Type B pancreatic cell (in vitro differentiated cells): ENCODE measurements around the gene HIGD1B. TPM values are rescaled to one million over a fixed set of nuclear protein-coding genes. Genes with fewer than 3 reads are reported as not detected.

ENCODE experiments used
- DNase-seq: peaks from one replicate; pipeline ENCODE4 v3.0.0; 2021; ENCODE audit warnings: mixed read lengths; ENCODE audit not compliant: unreplicated experiment; ENCODE audit errors: extremely low spot score
- H3K27ac Mint-ChIP-seq: 2 replicates; pipeline ENCODE4 v1.8.0; 2021; ENCODE audit warnings: mild to moderate bottlenecking, mixed read lengths
- H3K27me3 Mint-ChIP-seq: 2 replicates; pipeline ENCODE4 v1.8.0; 2021; ENCODE audit warnings: mixed read lengths
- H3K36me3 Mint-ChIP-seq: 2 replicates; pipeline ENCODE4 v1.8.0; 2021; ENCODE audit warnings: mixed read lengths
- H3K4me1 Mint-ChIP-seq: one replicate; pipeline ENCODE4 v1.8.0; 2021; ENCODE audit warnings: mixed read lengths; ENCODE audit not compliant: unreplicated experiment
- H3K4me3 Mint-ChIP-seq: 2 replicates; pipeline ENCODE4 v1.8.0; 2021; ENCODE audit warnings: mild to moderate bottlenecking, mixed read lengths
- H3K9me3 Mint-ChIP-seq: 2 replicates; pipeline ENCODE4 v1.8.0; 2021; ENCODE audit warnings: mixed read lengths
- CTCF ChIP-seq: fragments of 200-600 bp; sonication (generic); conservative IDR thresholded peaks from 2 replicates; pipeline ENCODE4 v1.5.0; 2021; ENCODE audit warnings: antibody characterized with exemption, mild to moderate bottlenecking
- total RNA-seq: library from RNA; stranded (reverse); gene quantifications from 2 replicates; pipeline ENCODE4 v1.2.1, GENCODE V29; 2021; ENCODE audit warnings: low replicate concordance

The HIGD1B gene
- total RNA-seq, 1 donor from 2014 or later = not detected

GRCh38 chr17:44826123-44826790 is 21.4 kb upstream of the HIGD1B start:
- no peak for TF ChIP-seq CTCF
- Mint-ChIP-seq H3K9me3 (no peaks in the 10 kb centered on the region), H3K36me3 (no peaks in the 10 kb centered on the region), H3K27ac (no peak overlapping the region), H3K4me3 (no peak overlapping the region), H3K27me3 (peaks cover 12% of the 10 kb centered on the region), H3K4me1 (peaks cover 26% of the 10 kb centered on the region)
- no peak for DNase-seq

GRCh38 chr17:44827863-44828262 is 19.8 kb upstream of the HIGD1B start:
- no peaks in the 10 kb centered on the region for H3K36me3 Mint-ChIP-seq
- no peak for TF ChIP-seq CTCF
- H3K4me3 Mint-ChIP-seq = peak overlapping the region; percentile 63
- no peak overlapping the region for H3K27ac Mint-ChIP-seq
- H3K9me3 Mint-ChIP-seq = no peaks in the 10 kb centered on the region
- no peak for DNase-seq
- peaks cover 30% of the 10 kb centered on the region for H3K4me1 Mint-ChIP-seq
- peaks cover 14% of the 10 kb centered on the region for H3K27me3 Mint-ChIP-seq

- DNase-seq = no peak
- peak overlapping the region; percentile 95 for H3K4me3 Mint-ChIP-seq
- peak overlapping the region; percentile 84 for H3K27ac Mint-ChIP-seq
These were observed 18.7 kb upstream of the HIGD1B start for GRCh38 chr17:44828919-44829522.

GRCh38 chr17:44829523-44830358 is 17.9 kb upstream of the HIGD1B start, which contains the start of gene GJC1:
GJC1 (minus strand) TSS chr17:44830287; CDS start chr17:44805817, 24,470 bp downstream.
- DNase-seq = peak; percentile 74
- peaks cover 15% of the 10 kb centered on the region for H3K27me3 Mint-ChIP-seq
- peak within 1 kb of the TSS; percentile 86 for H3K27ac Mint-ChIP-seq
- no peaks in the 10 kb centered on the region for H3K9me3 Mint-ChIP-seq
- TF ChIP-seq CTCF = no peak
- H3K4me1 Mint-ChIP-seq = peaks cover 32% of the 10 kb centered on the region
- no peaks in the 10 kb centered on the region for H3K36me3 Mint-ChIP-seq
- H3K4me3 Mint-ChIP-seq = peak within 1 kb of the TSS; percentile 95

More at GRCh38 chr17:44828919-44829522, 18.7 kb upstream of the HIGD1B start:
- Mint-ChIP-seq H3K36me3 (no peaks in the 10 kb centered on the region), H3K4me1 (peaks cover 32% of the 10 kb centered on the region), H3K27me3 (peaks cover 15% of the 10 kb centered on the region), H3K9me3 (no peaks in the 10 kb centered on the region)
- no peak for TF ChIP-seq CTCF

- H3K36me3 Mint-ChIP-seq = no peaks in the 10 kb centered on the region
- TF ChIP-seq CTCF = no peak
- peak overlapping the region; percentile 92 for H3K4me3 Mint-ChIP-seq
- H3K9me3 Mint-ChIP-seq = no peaks in the 10 kb centered on the region
- H3K27me3 Mint-ChIP-seq = peaks cover 15% of the 10 kb centered on the region
- peaks cover 32% of the 10 kb centered on the region for H3K4me1 Mint-ChIP-seq
- peak overlapping the region; percentile 86 for H3K27ac Mint-ChIP-seq
- DNase-seq = peak; percentile 72
These were observed 17.1 kb upstream of the HIGD1B start for GRCh38 chr17:44830359-44831288.
